ENCODE measurements around the gene PSMB3. TPM values are rescaled to one million over a fixed set of nuclear protein-coding genes. Genes with fewer than 3 reads are reported as not detected.

PSMB3 gene
- 290 and 348 TPM in 2 replicates for total RNA-seq (2014; rRNA removed; shearing (Covaris generic))
- total RNA-seq (2022), result 231 and 246 TPM in 2 replicates
- percentile 77 among the genes with signal in this experiment for Bru-seq, nascent RNA
- percentile 88 among the genes with signal in this experiment for BruChase-seq, experiment 1, labeled RNA remaining after a 6-hour chase
- percentile 77 among the genes with signal in this experiment for BruChase-seq, experiment 2, labeled RNA remaining after a 2-hour chase
- long read RNA-seq, transcript PSMB3-210 (2 exons, 562 nt), result minor isoform, 27 of 247 reads
- long read RNA-seq, transcript PSMB3-212 (5 exons, 552 nt), result minor isoform, 7 of 247 reads
- long read RNA-seq, transcript PSMB3-211 (6 exons, 773 nt), result major isoform, 205 of 247 reads
- long read RNA-seq, partial matches to known transcripts, result 5 of 247 reads
- long read RNA-seq, other reads (novel, unspliced or antisense), result 3 of 247 reads

GRCh38 chr17:38752308-38753070 lies at the start of gene PSMB3:
PSMB3 (plus strand) TSS chr17:38752741; CDS start chr17:38752827, 86 bp downstream.
- Histone ChIP-seq H3K36me3 (ENCODE audit: insufficient read depth, low read length) (peaks cover 38% of the 10 kb centered on the region), H4K20me1 (ENCODE audit: insufficient read depth, low read length) (no peaks in the 10 kb centered on the region), H3K4me3 (ENCODE audit: low read depth, low read length, poor library complexity, severe bottlenecking) (peak within 1 kb of the TSS; percentile 79), H2AFZ (ENCODE audit: low read length) (peak within 1 kb of the TSS; percentile 64; the same call in 1 of the 2 replicates), H3K4me2 (ENCODE audit: low read length) (peak within 1 kb of the TSS; percentile 93), H3K9me3 (ENCODE audit: low read length) (no peaks in the 10 kb centered on the region), H3K27ac (ENCODE audit: low read depth, low read length, poor library complexity, severe bottlenecking) (peak within 1 kb of the TSS; percentile 76), H3K79me2 (ENCODE audit: insufficient read depth, low read depth, low read length) (peaks cover 22% of the 10 kb centered on the region), H3K9me2 (ENCODE audit: insufficient read depth, low read length) (no peaks in the 10 kb centered on the region), H3K4me1 (ENCODE audit: insufficient read depth, low read length, poor library complexity, severe bottlenecking) (peaks cover 40% of the 10 kb centered on the region)
- no peak for TF ChIP-seq EZH2phosphoT487 (IDR thresholded peaks at IDR 0.05; ENCODE audit: borderline replicate concordance, low read depth, low read length)
- intact Hi-C loops (cut with micrococcal nuclease; ENCODE audit: unreplicated experiment), result loop anchor here (2.0 to 5.0 kb wide), 3 partner anchors 100 to 400 kb away; partner anchors contain the start of genes PLXDC1 and RPL23
- ChIA-PET POLR2A (interaction anchor here (0.7 to 1.5 kb wide), 4 partner anchors 42 to 117 kb away, joined by 3 to 4 read pairs (median 3); partner anchors contain the start of gene RPL23), CTCF (ENCODE audit: unreplicated experiment) (no interaction called here)
- DNase-seq (ENCODE audit: low spot score), result peak; percentile 100
- no TSS peak for BruUV-seq (replicated peaks)

DNA sequence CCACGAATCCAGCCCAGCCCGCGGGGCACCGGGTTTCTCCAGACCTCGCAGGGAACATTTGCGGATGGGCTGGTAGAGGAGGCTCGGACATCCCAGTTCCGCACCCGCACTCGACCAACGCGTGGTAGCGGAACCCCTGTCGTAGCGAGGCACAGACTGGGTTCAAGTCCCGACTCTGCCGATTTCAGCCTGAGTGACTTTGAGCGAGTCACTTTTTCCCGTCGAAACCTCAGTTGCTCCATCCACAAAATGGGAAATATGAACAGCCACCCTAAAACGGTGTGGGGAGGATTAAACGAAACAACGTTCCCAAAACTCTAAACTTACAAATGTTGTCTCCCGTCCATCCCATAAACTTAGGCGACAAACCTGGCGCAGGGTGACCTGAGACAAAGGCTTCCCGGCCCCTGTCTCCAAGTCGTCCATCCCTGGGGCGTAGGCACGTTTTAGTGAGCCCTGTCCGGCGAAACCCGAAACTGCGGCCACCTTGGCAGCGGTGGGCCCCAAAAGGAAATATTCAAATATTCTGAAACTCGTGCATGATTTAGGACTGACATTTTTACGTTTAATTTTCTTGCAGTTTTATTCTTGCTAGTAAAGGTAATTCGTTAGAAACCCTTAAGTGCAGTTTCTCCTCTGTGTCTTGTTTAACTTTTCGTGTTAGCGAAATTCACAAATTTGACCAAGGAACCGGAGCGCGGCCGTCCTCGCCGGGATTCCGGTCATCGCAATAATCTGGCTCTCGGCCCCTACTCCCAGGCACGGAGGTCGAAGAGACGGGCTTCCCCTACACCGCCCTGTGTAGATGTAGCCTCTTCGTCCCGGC lies 49.4 kb upstream of the PSMB3 start:
- Histone ChIP-seq H3K27ac (ENCODE audit: low read depth, low read length, poor library complexity, severe bottlenecking) (peak overlapping the region; percentile 92), H3K4me2 (ENCODE audit: low read length) (peak overlapping the region; percentile 100), H3K4me1 (ENCODE audit: insufficient read depth, low read length, poor library complexity, severe bottlenecking) (peaks cover 38% of the 10 kb centered on the region), H2AFZ (ENCODE audit: low read length) (peak overlapping the region; percentile 27; the same call in 1 of the 2 replicates), H3K79me2 (ENCODE audit: insufficient read depth, low read depth, low read length) (peaks cover 36% of the 10 kb centered on the region), H3K4me3 (ENCODE audit: low read depth, low read length, poor library complexity, severe bottlenecking) (peak overlapping the region; percentile 81), H4K20me1 (ENCODE audit: insufficient read depth, low read length) (peaks cover 12% of the 10 kb centered on the region; the same call in 1 of the 2 replicates), H3K9me3 (ENCODE audit: low read length) (no peaks in the 10 kb centered on the region), H3K9me2 (ENCODE audit: insufficient read depth, low read length) (no peaks in the 10 kb centered on the region), H3K36me3 (ENCODE audit: insufficient read depth, low read length) (peaks cover 11% of the 10 kb centered on the region; the same call in 1 of the 2 replicates)
- TF ChIP-seq, protein P1, sequence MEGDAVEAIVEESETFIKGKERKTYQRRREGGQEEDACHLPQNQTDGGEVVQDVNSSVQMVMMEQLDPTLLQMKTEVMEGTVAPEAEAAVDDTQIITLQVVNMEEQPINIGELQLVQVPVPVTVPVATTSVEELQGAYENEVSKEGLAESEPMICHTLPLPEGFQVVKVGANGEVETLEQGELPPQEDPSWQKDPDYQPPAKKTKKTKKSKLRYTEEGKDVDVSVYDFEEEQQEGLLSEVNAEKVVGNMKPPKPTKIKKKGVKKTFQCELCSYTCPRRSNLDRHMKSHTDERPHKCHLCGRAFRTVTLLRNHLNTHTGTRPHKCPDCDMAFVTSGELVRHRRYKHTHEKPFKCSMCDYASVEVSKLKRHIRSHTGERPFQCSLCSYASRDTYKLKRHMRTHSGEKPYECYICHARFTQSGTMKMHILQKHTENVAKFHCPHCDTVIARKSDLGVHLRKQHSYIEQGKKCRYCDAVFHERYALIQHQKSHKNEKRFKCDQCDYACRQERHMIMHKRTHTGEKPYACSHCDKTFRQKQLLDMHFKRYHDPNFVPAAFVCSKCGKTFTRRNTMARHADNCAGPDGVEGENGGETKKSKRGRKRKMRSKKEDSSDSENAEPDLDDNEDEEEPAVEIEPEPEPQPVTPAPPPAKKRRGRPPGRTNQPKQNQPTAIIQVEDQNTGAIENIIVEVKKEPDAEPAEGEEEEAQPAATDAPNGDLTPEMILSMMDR (conservative IDR thresholded peaks at IDR 0.05; ENCODE audit: low read length), result 0 out of 2 replicates have a peak, but pooled peaks have one; percentile 14
- no peak for TF ChIP-seq EZH2phosphoT487 (IDR thresholded peaks at IDR 0.05; ENCODE audit: borderline replicate concordance, low read depth, low read length)
- intact Hi-C loops (cut with micrococcal nuclease; ENCODE audit: unreplicated experiment), result loop anchor here (1.0 to 2.0 kb wide), 4 partner anchors 25 to 166 kb away; no protein-coding TSS in a partner anchor
- POLR2A ChIA-PET, result no interaction called here
- TSS peak; percentile 70 for BruUV-seq (replicated peaks)
- peak; percentile 52 for DNase-seq (ENCODE audit: low spot score)
- CTCF ChIA-PET (ENCODE audit: unreplicated experiment), result no interaction called here
